K562 (cell line): ENCODE measurements around the gene DOLPP1. TPM values are rescaled to one million over a fixed set of nuclear protein-coding genes. Genes with fewer than 3 reads are reported as not detected.

ENCODE experiments used
- ASH1L ChIP-seq: fragments of 450-650 bp; IDR thresholded peaks from 2 replicates; pipeline ENCODE4 v1.6.1; 2018; ENCODE audit warnings: borderline replicate concordance, mild to moderate bottlenecking, low read depth; ENCODE audit not compliant: partially characterized antibody
- BCOR ChIP-seq: fragments of 450-650 bp; IDR thresholded peaks from 2 replicates; pipeline ENCODE4 v1.6.1; 2016
- BHLHE40 ChIP-seq: IDR thresholded peaks from 2 replicates; pipeline ENCODE4 v1.6.1; 2011; ENCODE audit warnings: low read length, improper control_type of control experiment
- FOXK2 ChIP-seq, 2 experiments: fragments of 450-650 bp; IDR thresholded peaks in 1 of 2; conservative IDR thresholded peaks in 1 of 2; 2 replicates each; pipeline ENCODE4 v1.6.1; 2016; ENCODE audit warnings: low read depth in 2 of 2, mild to moderate bottlenecking in 1 of 2
- HDAC2 ChIP-seq: fragments of 450-650 bp; IDR thresholded peaks from 2 replicates; pipeline ENCODE4 v1.6.1; 2016; ENCODE audit warnings: mild to moderate bottlenecking
- HMG20B ChIP-seq: fragments of 250-450 bp; sonication (Bioruptor Pico); IDR thresholded peaks from 2 replicates; pipeline ENCODE4 v1.5.0; 2021; ENCODE audit warnings: mild to moderate bottlenecking
- IRF1 ChIP-seq: sonication (generic); formaldehyde crosslinking; IDR thresholded peaks from 2 replicates; pipeline ENCODE4 v1.8.0; 2022; ENCODE audit warnings: missing genetic modification reagents, mild to moderate bottlenecking, borderline replicate concordance
- MAFK ChIP-seq: IDR thresholded peaks from 2 replicates; pipeline ENCODE4 v1.6.1; 2011; ENCODE audit warnings: low read length, improper control_type of control experiment
- MAZ ChIP-seq, 2 experiments: fragments of 450-650 bp in 1 of 2; sonication (generic) in 1 of 2; formaldehyde crosslinking; IDR thresholded peaks in 1 of 2; conservative IDR thresholded peaks in 1 of 2; 2 replicates each; pipeline versions ENCODE4 v1.4.0 to v1.5.0; 2020; ENCODE audit warnings: mild to moderate bottlenecking in 1 of 2, missing genetic modification reagents in 1 of 2
- NELFE ChIP-seq: IDR thresholded peaks from 2 replicates; pipeline ENCODE4 v1.6.1; 2011; ENCODE audit warnings: mild to moderate bottlenecking; ENCODE audit not compliant: insufficient read depth, insufficient read length
- NR1H2 ChIP-seq: sonication (generic); formaldehyde crosslinking; IDR thresholded peaks from 2 replicates; pipeline ENCODE4 v1.4.0; 2020; ENCODE audit warnings: mild to moderate bottlenecking, missing genetic modification reagents
- SREBF2 ChIP-seq: sonication (generic); formaldehyde crosslinking; IDR thresholded peaks from 2 replicates; pipeline ENCODE4 v1.4.0; 2020; ENCODE audit warnings: mild to moderate bottlenecking, missing genetic modification reagents
- TCFL5 ChIP-seq: fragments of 250-450 bp; sonication (Bioruptor Pico); conservative IDR thresholded peaks from 2 replicates; pipeline ENCODE4 v1.6.1; 2021; ENCODE audit warnings: mild to moderate bottlenecking, moderate library complexity, matching md5 sums
- TRIM28 ChIP-seq: fragments of 450-650 bp; IDR thresholded peaks from 2 replicates; pipeline ENCODE4 v1.6.1; 2017
- TSHZ1 ChIP-seq: fragments of 250-450 bp; sonication (Bioruptor Pico); IDR thresholded peaks from 2 replicates; pipeline ENCODE4 v1.4.0; 2020; ENCODE audit warnings: mild to moderate bottlenecking, moderate library complexity
- ZBTB7A ChIP-seq: IDR thresholded peaks from 2 replicates; pipeline ENCODE4 v1.6.1; 2011; ENCODE audit warnings: low read depth, mild to moderate bottlenecking, low read length, moderate library complexity, borderline replicate concordance; ENCODE audit not compliant: control insufficient read depth
- ZNF354B ChIP-seq: fragments of 250-450 bp; sonication (Bioruptor Pico); IDR thresholded peaks from 2 replicates; pipeline ENCODE4 v1.4.0; 2020
- ZNF589 ChIP-seq: fragments of 200-800 bp; sonication (Bioruptor generic); IDR thresholded peaks from 2 replicates; pipeline ENCODE4 v1.6.1; 2016; ENCODE audit warnings: low read depth, missing genetic modification characterization, missing compliant biosample characterization
- ZNF699 ChIP-seq: fragments of 250-450 bp; sonication (Bioruptor Pico); IDR thresholded peaks from 2 replicates; pipeline ENCODE4 v1.8.0; 2021; ENCODE audit warnings: mild to moderate bottlenecking, moderate library complexity; ENCODE audit not compliant: insufficient replicate concordance
- polyA plus RNA-seq, 8 experiments: library from polyadenylated mRNA; depleted of rRNA in 4 of 8; stranded (reverse) in 5 of 8; unstranded in 3 of 8; fragments of >200 nt; fragmentation: Nextera tagmentation in 2 of 8; fragmentation: Illumina TruSeq in 1 of 8; extraction: Ambion mirVana in 2 of 8; extraction: Trizol in 1 of 8; gene quantifications; 2 replicates each; pipeline versions ENCODE4 v1.2.1 to v1.2.3, GENCODE V29; 2011 to 2014; ENCODE audit warnings: inconsistent platforms in 1 of 8, missing spikeins in 1 of 8
- total RNA-seq, 7 experiments: library from RNA; depleted of rRNA in 6 of 7; stranded (reverse); fragments of >200 nt in 6 of 7; fragmentation: Illumina TruSeq in 2 of 7; extraction: Trizol in 2 of 7; gene quantifications; 2 replicates each; pipeline versions ENCODE4 v1.2.1 to v1.2.3, GENCODE V29; 2011 to 2021; ENCODE audit warnings: low replicate concordance in 1 of 7
- TF ChIP-seq, protein P1 (sequence below): fragments of 450-650 bp; IDR thresholded peaks from 2 replicates; pipeline ENCODE4 v1.6.1; 2016; ENCODE audit warnings: borderline replicate concordance
- TF ChIP-seq, protein P2 (sequence below): fragments of 450-650 bp; IDR thresholded peaks from 2 replicates; pipeline ENCODE4 v1.7.1; 2018; ENCODE audit warnings: mild to moderate bottlenecking, low read depth; ENCODE audit not compliant: partially characterized antibody

Gene DOLPP1
- total and polyA plus RNA-seq, 9 of the 15 experiments (the other 6 are each of a cell fraction or from before 2014, with no cell fraction given), result 3.0 to 39.8 (median 30.5) TPM

DNA sequence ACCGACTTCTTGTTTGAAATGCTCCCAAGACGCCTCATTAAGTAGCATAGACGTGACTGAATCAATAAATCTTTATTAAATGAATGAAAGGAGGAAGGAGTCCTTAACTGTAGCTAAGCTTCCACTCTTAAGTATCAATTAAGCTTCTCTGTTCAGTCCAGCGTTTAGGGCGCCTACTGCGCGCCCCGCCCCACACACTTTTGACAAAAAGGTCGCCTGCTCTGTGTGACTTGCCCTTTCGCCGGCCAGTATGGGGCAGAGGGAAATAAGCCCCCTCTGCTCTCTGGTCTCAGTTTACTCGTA is 662 bp upstream of the DOLPP1 start (continued):
- TF ChIP-seq ZNF354B (CRISPR knock-in tag) (no peak), ZNF699 (CRISPR knock-in tag) (no peak), HMG20B (CRISPR knock-in tag) (no peak), MAZ (CRISPR knock-in tag; conservative IDR thresholded peaks at IDR 0.05 in 1 of 2, IDR thresholded peaks at IDR 0.05 in 1 of 2) (no peak), MAFK (no peak), HDAC2 (peak; percentile 92), BCOR (no peak; the same call in none of the 2 replicates), NR1H2 (CRISPR knock-in tag) (no peak), ZNF589 (CRISPR knock-in tag) (no peak), ZBTB7A (peak; percentile 31; the same call in 1 of the 2 replicates), BHLHE40 (no peak), ASH1L (no peak), TCFL5 (CRISPR knock-in tag) (no peak), TRIM28 (0 out of 2 replicates have a peak, but pooled peaks have one; percentile 22), IRF1 (CRISPR knock-in tag) (no peak), NELFE (no peak), TSHZ1 (no peak), SREBF2 (CRISPR knock-in tag) (no peak), FOXK2 (conservative IDR thresholded peaks at IDR 0.05 in 1 of 2, IDR thresholded peaks at IDR 0.05 in 1 of 2; ENCODE audit: low read depth in 2 of 2) (no peak)
- TF ChIP-seq, protein P1, sequence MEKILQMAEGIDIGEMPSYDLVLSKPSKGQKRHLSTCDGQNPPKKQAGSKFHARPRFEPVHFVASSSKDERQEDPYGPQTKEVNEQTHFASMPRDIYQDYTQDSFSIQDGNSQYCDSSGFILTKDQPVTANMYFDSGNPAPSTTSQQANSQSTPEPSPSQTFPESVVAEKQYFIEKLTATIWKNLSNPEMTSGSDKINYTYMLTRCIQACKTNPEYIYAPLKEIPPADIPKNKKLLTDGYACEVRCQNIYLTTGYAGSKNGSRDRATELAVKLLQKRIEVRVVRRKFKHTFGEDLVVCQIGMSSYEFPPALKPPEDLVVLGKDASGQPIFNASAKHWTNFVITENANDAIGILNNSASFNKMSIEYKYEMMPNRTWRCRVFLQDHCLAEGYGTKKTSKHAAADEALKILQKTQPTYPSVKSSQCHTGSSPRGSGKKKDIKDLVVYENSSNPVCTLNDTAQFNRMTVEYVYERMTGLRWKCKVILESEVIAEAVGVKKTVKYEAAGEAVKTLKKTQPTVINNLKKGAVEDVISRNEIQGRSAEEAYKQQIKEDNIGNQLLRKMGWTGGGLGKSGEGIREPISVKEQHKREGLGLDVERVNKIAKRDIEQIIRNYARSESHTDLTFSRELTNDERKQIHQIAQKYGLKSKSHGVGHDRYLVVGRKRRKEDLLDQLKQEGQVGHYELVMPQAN, result peak; percentile 77
- TF ChIP-seq, protein P2, sequence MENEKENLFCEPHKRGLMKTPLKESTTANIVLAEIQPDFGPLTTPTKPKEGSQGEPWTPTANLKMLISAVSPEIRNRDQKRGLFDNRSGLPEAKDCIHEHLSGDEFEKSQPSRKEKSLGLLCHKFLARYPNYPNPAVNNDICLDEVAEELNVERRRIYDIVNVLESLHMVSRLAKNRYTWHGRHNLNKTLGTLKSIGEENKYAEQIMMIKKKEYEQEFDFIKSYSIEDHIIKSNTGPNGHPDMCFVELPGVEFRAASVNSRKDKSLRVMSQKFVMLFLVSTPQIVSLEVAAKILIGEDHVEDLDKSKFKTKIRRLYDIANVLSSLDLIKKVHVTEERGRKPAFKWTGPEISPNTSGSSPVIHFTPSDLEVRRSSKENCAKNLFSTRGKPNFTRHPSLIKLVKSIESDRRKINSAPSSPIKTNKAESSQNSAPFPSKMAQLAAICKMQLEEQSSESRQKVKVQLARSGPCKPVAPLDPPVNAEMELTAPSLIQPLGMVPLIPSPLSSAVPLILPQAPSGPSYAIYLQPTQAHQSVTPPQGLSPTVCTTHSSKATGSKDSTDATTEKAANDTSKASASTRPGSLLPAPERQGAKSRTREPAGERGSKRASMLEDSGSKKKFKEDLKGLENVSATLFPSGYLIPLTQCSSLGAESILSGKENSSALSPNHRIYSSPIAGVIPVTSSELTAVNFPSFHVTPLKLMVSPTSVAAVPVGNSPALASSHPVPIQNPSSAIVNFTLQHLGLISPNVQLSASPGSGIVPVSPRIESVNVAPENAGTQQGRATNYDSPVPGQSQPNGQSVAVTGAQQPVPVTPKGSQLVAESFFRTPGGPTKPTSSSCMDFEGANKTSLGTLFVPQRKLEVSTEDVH, result no peak
